SKM-1 treated with dmso at 0.1 percent for 144 hours (cell line): ENCODE results near the gene PAX5.

ENCODE experiments used
- DNase-seq: peaks from one replicate; lab custom pipeline; 2025; ENCODE audit not compliant: unreplicated experiment; lab: John Stamatoyannopoulos, UW

PAX5 gene

DNA sequence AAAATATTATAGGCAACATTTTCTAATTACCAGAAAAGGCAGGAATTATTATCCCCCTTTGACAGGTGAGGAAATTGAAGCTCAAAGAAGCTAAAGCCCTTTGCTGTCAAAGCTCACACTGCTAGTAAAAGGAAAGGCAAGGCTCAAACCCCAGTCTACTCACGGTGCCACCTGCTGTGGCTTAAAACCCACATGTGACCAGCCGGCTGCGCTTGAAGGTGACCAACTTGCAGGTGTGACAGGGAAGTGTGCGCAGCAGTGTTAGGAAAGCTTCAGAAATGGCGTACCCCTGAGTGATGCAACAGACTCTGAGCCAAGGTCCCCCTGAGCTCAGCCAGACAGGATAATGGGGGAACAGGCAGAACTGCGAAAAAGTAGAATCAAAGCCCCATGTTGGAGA is 45.2 kb downstream of the PAX5 start:
- DNase-seq = no peak

DNA sequence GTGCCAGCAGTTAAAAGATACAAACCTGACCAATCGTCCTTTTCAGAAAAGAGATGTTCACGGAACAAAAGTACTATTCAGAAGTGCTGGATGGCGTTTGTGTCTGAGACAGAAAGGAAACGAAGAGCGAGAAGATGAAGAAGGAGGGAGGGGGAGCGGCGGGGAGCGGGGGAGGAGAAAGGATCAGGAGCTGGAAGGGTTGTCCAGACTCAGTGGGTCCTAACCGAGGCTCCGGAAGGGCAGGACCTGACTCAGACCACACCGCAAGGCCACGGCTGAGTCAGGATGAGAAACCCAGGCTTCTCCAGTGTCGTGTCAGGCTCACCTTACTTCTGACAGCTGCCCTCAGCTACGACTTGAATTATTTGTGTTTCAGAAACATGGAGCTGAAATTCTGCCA is 46.2 kb downstream of the PAX5 start:
- no peak for DNase-seq

DNA sequence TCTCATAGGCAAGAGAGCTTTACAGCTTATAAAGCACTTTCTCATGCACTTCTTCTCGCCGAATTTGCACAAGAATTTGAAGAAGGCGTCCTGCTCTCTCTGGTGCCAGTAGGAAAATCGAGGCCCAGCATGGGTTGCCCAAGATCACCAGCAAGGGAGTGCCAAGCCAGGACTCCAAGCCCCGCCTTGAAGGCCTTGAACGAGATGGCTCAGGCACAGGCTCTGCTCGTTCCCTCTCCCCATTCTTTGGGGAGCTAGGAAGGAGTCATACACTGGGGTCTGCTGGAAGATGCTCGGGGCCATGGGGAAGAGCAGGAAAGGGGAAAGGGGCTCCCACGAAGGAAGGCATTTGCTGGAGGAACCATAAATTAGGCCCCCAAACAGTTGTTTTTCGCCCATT is 46.7 kb downstream of the PAX5 start:
- no peak for DNase-seq

DNA sequence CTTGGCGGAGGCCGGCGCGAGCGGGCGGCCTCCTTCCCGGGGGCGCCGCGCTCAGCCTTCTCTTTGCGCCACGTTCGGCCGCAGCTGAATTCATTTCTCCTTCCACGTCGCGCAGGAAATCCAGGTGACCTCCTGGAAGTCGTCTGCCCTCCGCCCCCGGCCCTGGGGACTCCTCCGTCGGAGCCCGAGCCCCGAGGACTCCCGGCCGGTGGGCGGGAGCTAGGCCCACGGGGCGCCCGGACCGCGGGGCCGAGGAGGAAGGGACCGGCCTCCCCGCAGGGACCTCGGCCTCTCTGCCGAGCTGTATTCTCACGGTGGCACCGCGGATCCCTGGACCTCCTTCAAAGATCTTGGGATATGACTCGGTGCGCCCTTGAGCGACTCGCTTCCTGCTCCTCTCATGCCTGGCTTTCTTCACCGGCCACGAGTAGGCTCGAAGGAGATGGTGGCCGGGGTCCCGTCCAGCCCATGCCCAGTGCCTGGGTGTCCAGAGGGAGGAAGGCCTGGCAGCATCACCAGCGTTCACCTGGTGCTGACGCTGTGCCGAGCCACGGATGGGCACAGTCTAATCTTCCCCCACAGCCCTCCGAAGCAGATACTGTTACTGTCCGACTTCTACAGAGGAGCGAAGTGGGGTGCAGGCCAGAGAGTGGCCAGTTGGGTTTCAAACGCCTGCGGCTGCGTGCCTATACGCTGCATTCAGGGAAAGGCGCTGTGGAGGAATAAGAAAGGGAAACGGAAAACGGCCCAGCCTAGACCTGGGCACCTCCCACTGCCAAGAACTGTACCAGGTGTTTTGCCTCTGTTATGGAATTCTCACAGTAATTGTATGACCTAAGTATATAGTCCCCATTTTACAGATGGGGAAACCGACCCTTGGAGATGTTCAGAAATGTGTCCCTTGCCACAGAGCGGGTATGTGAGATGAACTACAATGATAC is 47.3 kb downstream of the PAX5 start:
- no peak for DNase-seq

DNA sequence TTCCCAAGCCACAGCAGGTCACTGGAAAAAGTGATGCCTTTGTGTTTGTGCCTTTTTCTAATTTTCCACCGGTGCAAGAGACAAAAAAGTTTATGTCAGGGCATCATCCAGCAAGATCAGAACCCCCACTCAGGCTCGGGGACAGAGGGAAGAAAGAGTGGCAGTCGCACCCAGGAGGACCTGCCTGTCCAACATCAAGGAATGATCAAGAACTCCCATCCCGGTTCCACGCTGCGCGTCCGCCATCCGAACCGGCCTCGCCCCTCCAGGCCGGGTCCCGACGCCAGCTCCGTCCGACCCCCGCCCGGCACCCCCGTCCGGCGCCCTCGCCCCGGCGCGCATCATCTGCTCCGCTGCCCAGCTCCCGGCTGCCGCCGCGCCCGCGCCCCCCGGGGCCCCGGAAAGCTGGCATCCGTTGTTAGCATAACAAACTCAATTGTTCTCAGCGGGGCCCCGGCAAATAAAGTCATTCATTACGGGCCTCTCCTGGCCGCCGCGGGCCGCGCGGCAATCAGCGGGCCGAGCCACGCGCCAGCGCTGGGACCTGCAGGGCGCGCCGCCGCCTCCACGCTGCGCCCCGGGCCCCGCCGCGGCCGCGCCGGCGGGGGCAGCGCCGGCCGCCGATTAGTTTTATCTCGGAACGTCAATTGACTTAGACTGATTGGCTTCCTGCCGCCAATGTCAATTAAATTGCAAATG is 48.1 kb downstream of the PAX5 start:
- DNase-seq = no peak

DNA sequence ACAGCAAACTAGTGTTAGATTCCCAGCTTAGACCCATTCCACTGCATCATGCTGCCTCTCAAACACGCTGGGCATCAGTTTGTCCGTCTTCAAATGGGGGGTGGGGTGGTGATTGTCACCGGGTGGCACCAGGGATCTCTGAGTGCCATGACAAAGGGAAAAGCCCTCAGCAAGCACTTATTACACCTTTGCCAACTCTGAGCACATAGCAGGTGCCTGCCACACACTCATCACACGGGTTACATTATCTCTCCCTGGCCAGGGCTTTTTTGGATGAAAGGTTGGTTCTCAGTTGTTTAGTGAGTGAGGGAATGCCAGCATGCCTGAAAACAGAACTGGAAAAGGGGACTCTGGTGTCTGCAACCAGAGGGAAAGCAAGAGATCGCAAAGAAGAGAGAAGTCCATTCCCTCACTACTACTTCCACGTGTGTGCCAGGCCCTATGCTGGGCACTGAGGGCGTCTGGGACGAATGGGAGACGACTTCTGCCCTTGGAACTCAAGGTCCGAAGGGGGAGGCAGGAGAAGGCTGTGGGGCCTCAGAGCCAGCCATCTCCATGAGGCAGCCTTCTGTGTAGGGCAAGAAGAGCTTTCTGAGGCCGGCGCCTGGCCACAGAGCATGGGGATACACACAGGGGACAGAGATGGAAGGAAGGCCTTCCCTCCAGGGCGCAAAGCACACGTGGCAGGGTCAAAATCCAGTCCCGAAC is 48.9 kb downstream of the PAX5 start:
- DNase-seq = no peak

DNA sequence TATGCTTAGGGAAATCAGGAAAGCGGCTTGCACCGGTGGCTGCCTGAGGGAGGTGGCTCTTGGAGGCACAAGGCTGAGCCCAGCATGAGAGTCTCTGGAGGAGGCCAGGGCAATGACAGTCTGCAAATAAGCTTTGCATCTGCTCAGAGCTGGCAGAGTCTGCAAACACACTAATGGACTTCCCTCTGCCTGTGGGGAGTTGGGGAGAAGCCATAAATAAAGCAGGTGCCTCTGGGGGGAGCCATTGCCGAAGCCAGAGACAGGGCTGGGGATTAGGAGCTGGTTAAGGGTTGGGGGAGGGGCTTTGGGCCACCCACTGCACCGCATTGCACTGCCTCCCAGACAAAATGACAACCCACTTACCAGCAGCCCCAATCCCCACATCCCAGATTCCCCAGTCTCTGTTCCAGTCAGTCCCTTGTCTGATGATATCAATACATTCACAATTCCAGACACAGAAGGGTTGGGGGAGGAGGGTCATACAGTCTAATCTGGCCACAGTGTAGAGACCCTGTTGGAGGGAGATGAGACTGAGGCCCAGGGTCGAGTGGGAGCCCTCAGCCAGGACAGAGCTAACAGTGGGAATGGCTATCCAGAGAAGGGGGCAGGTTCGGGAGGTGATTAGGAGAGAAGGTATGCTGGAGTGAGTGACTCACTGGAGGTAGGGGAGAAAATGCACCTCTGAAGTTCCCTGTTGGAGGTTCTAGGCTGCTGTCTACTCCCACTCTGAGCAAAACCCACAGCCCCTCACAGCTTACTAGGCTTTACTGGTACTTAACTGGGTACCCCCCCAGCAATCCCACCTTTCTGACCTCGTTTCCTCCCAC is 53.7 kb downstream of the PAX5 start:
- no peak for DNase-seq

DNA sequence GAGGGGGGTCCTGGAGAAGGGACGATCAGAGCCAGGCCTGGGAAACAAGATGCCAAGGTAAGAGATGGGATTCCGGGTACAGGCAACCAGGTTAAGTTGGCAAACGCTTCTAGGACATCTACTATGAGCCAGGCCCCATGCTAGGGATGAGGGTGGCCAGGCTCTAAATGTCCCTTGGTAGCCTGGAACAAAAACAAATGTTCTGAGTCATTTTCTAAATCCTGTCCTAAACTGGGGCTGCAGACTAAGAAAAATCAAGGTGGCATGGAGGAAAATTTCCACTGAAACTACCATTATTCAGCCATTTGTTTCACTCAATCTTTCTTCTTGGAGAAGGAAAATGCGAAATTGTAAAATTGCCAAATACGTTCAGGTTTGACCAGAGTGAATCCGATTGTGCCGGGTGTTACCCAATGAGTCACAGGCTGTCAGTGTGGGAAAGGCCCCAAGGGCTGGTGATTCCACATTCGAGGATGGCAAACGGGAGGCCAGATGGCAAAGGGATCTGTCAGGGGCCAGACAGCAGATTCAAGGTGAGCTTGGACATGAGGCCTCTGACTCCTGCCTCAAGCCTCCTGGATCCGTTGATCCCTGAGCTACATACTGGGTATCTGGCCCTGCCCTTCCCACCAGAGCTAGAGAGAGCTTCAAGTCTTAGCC is 57.6 kb downstream of the PAX5 start:
- DNase-seq = no peak

DNA sequence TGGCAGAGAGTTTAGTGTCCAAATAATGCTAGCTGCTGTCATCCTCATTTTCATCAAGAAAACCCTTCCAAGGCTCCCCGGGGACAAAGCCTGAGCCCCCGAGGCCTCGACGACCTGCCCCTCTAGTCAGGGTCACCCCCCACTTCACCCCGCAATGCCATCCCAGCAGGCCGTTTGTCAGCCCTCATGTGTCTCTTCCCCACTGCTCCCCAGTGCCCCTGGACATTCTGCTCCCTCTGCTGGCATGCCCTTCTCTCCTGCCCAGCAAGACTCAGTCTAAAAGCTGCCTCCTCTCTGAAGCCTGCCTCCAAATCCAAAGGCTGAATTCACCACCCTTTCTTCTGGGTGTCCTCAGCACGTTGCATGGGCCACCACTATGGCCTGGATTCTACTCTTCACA is 59.3 kb downstream of the PAX5 start:
- DNase-seq = no peak

DNA sequence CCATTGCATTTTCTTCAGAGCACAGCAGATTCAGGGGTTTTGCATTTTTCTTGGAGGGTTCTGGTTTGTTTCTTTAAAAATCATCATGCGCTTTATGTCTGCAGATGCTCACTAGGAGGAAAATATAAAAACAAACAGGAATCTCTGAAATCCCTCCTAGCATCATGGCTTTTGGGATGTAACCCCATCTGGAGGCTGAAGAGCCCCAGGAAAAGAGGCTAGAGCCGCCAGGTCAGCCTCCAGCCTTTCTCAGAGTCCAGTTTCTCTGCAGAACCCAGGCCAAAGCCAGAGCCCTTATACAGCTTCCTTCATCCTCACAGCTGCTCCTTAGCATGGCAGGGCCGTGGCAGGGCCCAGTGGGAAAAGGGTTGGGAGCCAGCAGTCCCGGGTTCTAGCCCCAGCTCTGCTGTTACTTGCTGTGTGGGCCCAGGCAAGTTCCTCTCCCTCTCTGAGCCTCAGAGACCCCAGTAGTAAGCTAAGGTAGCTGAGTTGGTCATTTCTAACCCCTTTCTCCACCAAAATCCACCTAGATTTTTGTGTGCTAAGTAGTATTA is 62.1 kb downstream of the PAX5 start:
- DNase-seq = no peak

DNA sequence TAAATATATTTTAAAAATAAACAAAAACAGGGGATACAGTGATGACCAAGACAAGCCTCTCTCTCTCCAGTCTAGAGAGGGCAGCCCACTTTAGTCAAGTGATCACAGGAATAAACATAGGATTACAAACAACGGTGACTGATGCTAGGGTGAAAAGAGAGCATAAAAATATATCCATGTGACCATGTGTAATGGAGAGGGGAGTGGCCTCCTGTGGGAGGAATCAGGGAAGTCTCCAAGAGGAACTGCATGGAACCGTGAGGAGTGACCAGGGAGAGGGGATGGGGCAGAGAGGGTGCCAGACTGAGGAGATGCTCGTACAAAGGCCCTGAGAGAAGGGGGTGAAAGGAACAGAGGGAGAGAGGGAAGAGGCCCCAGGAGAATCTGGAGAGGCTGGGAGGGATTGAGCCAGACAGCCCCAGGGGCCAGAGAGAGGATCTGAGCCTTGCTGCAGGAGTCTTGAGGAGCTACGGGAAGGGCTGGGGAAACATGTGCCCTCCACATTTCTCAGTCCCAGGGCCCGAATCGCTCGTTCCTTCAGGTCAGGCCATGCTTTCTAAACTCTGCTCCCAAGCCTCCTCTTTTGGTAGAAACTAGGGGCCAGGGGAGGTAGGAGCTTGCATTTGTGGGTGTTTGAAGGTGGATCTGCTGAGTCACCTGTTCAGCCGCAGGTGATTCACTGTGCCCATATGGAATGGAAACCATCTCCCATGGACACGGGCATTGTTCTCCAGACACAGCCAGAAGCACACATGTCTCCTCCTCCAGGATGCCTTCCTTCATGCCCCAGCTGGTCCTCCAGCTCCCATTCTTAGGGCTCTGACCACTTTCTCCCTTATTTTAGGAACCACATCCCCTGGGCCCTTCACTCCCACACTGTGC is 63.8 kb downstream of the PAX5 start:
- DNase-seq = no peak

DNA sequence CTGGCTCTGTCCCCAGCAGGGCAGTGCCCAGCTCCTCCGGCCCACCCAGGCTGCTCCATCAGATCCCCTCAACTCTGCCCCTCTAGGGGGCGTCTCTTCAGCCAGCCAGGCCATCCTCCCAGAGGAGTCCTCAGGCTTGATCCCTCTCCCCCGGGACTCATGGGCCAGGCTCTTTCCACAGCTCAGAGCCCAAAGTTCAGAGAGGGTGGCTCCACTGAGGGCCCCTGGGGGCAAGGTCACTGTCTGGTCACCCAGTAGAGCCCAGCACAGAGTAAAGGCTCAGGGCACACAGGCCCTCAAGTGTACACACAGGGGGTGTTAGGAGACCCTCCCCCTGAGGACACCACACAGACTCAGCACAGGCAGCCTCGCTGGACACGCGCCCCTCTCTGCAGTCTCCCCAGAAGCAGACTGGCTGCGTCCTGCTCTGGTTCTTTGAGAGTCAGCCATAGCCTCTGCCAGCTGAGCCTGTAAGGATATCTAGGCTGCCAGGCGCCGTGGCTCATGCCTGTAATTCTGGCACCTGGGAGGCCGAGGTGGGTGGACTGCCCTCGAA is 64.8 kb downstream of the PAX5 start:
- no peak for DNase-seq

DNA sequence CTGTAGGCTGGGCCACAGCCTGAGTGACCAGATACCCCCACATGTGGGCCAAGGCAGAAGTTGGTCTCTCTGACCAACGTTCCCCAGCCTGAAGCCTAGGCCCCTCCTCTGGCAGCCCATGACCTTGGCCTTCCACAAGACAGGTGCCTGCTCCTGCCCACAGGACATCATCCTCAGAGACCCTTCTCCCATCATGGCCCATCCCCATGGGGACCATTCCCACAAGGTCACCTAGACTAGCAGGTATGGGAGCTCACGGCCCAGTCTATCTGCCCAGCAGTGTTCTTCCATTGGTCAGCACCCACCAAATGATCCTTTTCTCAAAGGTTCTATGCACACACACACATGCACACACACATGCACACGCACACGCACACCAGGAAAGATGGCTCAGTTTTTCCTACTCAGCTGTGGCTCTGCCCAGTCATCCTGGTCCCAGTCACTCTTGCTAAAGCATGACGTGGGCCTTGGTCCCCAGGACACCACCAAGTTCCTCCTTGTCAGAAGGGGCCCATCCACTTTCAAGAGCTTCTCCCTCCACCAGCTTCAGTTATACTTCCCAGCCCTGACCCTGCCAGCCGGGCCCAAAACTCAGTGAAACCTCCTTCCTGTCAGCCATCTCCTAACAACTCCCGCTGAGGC is 65.4 kb downstream of the PAX5 start:
- DNase-seq = no peak

DNA sequence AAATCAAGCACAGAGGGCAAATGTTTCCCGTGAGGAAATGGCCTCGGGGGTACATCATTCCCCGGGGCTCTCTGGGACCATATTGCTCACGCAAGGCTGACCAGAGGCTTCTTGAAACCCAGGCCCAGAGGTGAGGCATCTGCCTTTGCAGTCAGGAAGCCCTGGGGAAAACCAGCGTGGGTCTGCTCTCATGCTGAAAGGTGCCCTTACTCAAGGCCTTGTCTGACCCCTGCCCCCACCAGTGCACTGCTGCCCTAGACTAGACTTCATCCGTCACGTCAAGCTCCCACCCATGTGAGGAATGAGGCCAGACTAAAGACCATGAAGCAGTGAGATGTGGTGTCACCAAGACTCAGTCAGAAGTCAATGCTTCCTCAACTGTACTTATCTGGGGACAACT is 66.1 kb downstream of the PAX5 start:
- no peak for DNase-seq

DNA sequence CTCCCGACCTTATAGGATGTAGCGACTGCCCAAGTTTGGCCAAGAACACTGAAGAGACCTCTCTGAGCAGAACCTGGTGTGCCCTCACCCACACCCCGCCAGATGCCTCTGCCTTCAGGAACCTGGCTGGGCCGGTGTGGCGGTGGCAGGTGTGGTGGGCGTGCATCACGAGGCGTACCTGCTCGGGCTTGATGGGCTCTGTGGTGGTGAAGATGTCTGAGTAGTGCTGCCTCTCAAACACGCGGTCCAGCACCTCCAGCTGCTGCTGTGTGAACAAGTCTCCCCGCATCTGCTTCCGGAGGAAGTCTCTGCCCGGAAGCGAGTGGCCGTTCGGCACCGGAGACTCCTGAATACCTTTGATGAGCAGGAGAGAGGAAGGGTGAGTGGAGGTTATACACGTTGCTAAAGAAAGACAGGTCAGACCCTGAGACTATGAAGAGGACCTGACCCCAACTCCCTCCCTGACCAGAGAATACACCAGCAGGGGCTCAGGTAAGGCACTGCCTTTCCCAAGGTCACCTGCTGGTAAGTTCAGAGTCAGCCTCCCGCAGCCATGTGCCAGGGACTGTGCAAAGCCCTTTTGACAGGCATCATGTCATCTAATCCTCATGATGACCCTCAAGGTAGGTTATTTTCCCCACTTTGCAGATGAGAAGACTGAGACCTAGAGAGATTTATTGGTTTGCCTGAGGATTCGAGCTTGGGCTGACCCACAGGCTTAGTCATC is 67.5 kb downstream of the PAX5 start:
- no peak for DNase-seq

DNA sequence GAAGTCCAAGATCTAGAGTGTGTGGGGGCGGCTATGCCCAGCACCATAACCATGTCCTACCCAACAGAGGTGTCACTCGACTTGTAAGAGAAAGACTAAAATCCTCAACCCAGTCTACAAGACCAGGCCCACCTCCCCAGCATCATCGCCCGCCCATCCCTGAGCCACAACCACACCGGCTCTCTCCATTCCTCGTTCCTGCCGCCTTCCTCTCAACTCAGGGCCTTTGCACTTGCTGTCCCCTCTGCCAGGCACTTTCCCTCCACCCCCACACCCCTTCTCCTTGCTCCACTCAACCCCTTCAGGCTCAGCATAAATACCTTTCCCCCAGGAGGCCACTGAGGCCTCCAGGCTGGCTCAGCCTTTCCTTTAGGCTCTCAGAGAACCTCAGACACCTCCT is 69.3 kb downstream of the PAX5 start:
- no peak for DNase-seq

DNA sequence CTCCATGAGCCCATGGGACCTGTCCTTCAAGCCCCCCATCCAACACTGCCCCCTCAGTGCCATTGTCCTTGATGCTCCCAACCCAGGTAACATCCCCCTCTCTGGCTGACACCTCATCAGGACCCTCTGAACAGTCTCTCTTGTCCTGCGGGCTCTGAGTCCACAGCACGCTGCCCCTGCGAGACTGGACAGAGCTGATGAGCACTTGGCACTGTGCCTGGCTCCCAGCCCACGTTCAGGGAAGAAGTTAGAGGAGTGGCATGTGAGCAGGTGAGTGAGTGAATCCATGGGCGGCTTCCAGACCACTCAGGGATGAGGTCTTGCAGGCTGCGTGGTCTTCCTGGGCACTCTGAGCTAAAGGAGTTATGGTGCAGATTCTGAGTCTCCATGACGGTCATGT is 70.7 kb downstream of the PAX5 start:
- no peak for DNase-seq

DNA sequence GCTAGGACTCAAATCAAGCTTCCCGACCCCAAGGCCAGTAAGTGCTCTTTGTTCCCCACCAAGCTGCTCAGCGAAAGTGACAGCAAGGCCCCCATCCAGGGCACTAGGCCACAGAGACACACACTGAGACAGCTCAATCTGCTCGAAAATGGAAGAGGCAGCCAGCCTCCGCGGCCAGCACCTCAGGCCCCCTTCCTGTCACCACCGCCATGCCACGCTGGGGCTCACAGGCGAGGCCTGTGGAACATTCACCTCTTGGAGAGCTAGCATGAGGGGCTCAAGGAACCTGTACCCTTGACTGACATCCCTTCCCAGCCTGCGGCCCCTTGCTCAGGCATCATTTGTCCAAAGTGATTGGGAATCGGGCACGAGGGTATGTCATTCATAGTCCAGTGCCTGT is 71.4 kb downstream of the PAX5 start:
- no peak for DNase-seq
